Measurements from ENCODE around the gene FXYD7.
"Not testable (repeated sequence)": the region's sequence is repeated elsewhere in the genome, so short reads cannot be mapped to it uniquely, and the experiment has no call there.

Gene FXYD7

GRCh38 chr19:35128398-35129057, 14.5 kb upstream of the FXYD7 start:
- DNase-seq, result no peak

- DNase-seq, result not testable (repeated sequence)
These were observed 13.3 kb upstream of the FXYD7 start for GRCh38 chr19:35129724-35130274.

GRCh38 chr19:35130761-35131720, 12.0 kb upstream of the FXYD7 start:
- DNase-seq, result no peak

GRCh38 chr19:35132254-35132653, 10.8 kb upstream of the FXYD7 start:
- no peak for DNase-seq

GRCh38 chr19:35133826-35134225, 9.2 kb upstream of the FXYD7 start:
- DNase-seq, result no peak

- DNase-seq, result no peak
These were observed 8.3 kb upstream of the FXYD7 start, which contains the start of gene LGI4 for GRCh38 chr19:35134601-35135242. LGI4 (minus strand) TSS chr19:35135059; CDS start chr19:35134680, 379 bp downstream.

- peak; percentile 38 to 48 for DNase-seq
These were observed 7.6 kb upstream of the FXYD7 start for GRCh38 chr19:35135389-35135909.

- no peak for DNase-seq
These were observed 6.8 kb upstream of the FXYD7 start for GRCh38 chr19:35136231-35136630.

- DNase-seq, result no peak
These were observed 5.9 kb upstream of the FXYD7 start for GRCh38 chr19:35136977-35137702.

GRCh38 chr19:35138305-35138892, 4.7 kb upstream of the FXYD7 start, which contains the start of gene FXYD1:
FXYD1 (plus strand) TSS chr19:35138824; CDS start chr19:35140080, 1,256 bp downstream.
- DNase-seq, result no peak

GRCh38 chr19:35140207-35140961, 2.7 kb upstream of the FXYD7 start:
- no peak for DNase-seq

GRCh38 chr19:35140962-35141836, 1.9 kb upstream of the FXYD7 start:
- peak; percentile 61 to 78 for DNase-seq

GRCh38 chr19:35141837-35142605, 1.0 kb upstream of the FXYD7 start:
- no peak for DNase-seq

GRCh38 chr19:35142606-35143230, 337 bp upstream of the FXYD7 start:
- peak in 1 of 2 experiments; percentile 6 for DNase-seq

GRCh38 chr19:35143818-35144217, 763 bp downstream of the FXYD7 start:
- DNase-seq, result no peak

- DNase-seq, result no peak
These were observed 1.2 kb downstream of the FXYD7 start for GRCh38 chr19:35144259-35144599.

- no peak for DNase-seq
These were observed 1.8 kb downstream of the FXYD7 start for GRCh38 chr19:35144600-35145436.
